Measurements from ENCODE around the gene PTPRM. TPM values are rescaled to one million over a fixed set of nuclear protein-coding genes. Genes with fewer than 3 reads are reported as not detected.

Gene PTPRM
- polyA plus RNA-seq, 1 experiment, result 81.1 TPM

GRCh38 chr18:8288472-8289195 is 721.5 kb downstream of the PTPRM start:
- no peak overlapping the region for H3K4me3 ChIP-seq (ENCODE audit: low read depth, low read length)
- POLR2A ChIA-PET, result no interaction called here
- no peak for DNase-seq (ENCODE audit: low read depth, low spot score)
- no peak overlapping the region for H3K27ac ChIP-seq (ENCODE audit: low read depth, low read length)
- no peaks in the 10 kb centered on the region for H3K9me3 ChIP-seq (ENCODE audit: control insufficient read depth, insufficient read depth, low read length)
- no peaks in the 10 kb centered on the region for H3K27me3 ChIP-seq (ENCODE audit: control insufficient read depth, insufficient read depth, low read length)
- CTCF ChIA-PET, result no interaction called here
- TF ChIP-seq CTCF (IDR thresholded peaks at IDR 0.05; ENCODE audit: low read depth, low read length), result no peak

GRCh38 chr18:8290435-8290834 is 723.3 kb downstream of the PTPRM start:
- no peaks in the 10 kb centered on the region for H3K9me3 ChIP-seq (ENCODE audit: control insufficient read depth, insufficient read depth, low read length)
- H3K27ac ChIP-seq (ENCODE audit: low read depth, low read length), result no peak overlapping the region
- TF ChIP-seq CTCF (IDR thresholded peaks at IDR 0.05; ENCODE audit: low read depth, low read length), result no peak
- H3K27me3 ChIP-seq (ENCODE audit: control insufficient read depth, insufficient read depth, low read length), result no peaks in the 10 kb centered on the region
- ChIA-PET POLR2A (no interaction called here), CTCF (no interaction called here)
- DNase-seq (ENCODE audit: low read depth, low spot score), result no peak
- no peak overlapping the region for H3K4me3 ChIP-seq (ENCODE audit: low read depth, low read length)

GRCh38 chr18:8290913-8291312 is 723.8 kb downstream of the PTPRM start:
- CTCF ChIA-PET, result no interaction called here
- no peak for DNase-seq (ENCODE audit: low read depth, low spot score)
- Histone ChIP-seq H3K27ac (ENCODE audit: low read depth, low read length) (no peak overlapping the region), H3K27me3 (ENCODE audit: control insufficient read depth, insufficient read depth, low read length) (no peaks in the 10 kb centered on the region), H3K9me3 (ENCODE audit: control insufficient read depth, insufficient read depth, low read length) (no peaks in the 10 kb centered on the region), H3K4me3 (ENCODE audit: low read depth, low read length) (no peak overlapping the region)
- no peak for TF ChIP-seq CTCF (IDR thresholded peaks at IDR 0.05; ENCODE audit: low read depth, low read length)
- POLR2A ChIA-PET, result no interaction called here

- Histone ChIP-seq H3K4me3 (ENCODE audit: low read depth, low read length) (no peak overlapping the region), H3K9me3 (ENCODE audit: control insufficient read depth, insufficient read depth, low read length) (no peaks in the 10 kb centered on the region), H3K27ac (ENCODE audit: low read depth, low read length) (no peak overlapping the region), H3K27me3 (ENCODE audit: control insufficient read depth, insufficient read depth, low read length) (no peaks in the 10 kb centered on the region)
- no peak for TF ChIP-seq CTCF (IDR thresholded peaks at IDR 0.05; ENCODE audit: low read depth, low read length)
- DNase-seq (ENCODE audit: low read depth, low spot score), result no peak
- CTCF ChIA-PET, result no interaction called here
- POLR2A ChIA-PET, result no interaction called here
Observed at GRCh38 chr18:8293184-8293583, 726.1 kb downstream of the PTPRM start.

GRCh38 chr18:8296886-8297616 is 729.9 kb downstream of the PTPRM start:
- TF ChIP-seq CTCF (IDR thresholded peaks at IDR 0.05; ENCODE audit: low read depth, low read length), result no peak
- no peaks in the 10 kb centered on the region for H3K9me3 ChIP-seq (ENCODE audit: control insufficient read depth, insufficient read depth, low read length)
- POLR2A ChIA-PET, result no interaction called here
- H3K27me3 ChIP-seq (ENCODE audit: control insufficient read depth, insufficient read depth, low read length), result no peaks in the 10 kb centered on the region
- no peak overlapping the region for H3K4me3 ChIP-seq (ENCODE audit: low read depth, low read length)
- CTCF ChIA-PET, result no interaction called here
- DNase-seq (ENCODE audit: low read depth, low spot score), result no peak
- H3K27ac ChIP-seq (ENCODE audit: low read depth, low read length), result no peak overlapping the region
